ENCODE data around the gene GRPEL1.

Gene GRPEL1

GRCh38 chr4:7021355-7021754 is 46.5 kb downstream of the GRPEL1 start:
- no peak for DNase-seq

GRCh38 chr4:7020856-7021255 is 47.0 kb downstream of the GRPEL1 start:
- DNase-seq, result no peak

- no peak for DNase-seq
These were observed 47.6 kb downstream of the GRPEL1 start for GRCh38 chr4:7020290-7020689.

GRCh38 chr4:7019367-7019766 is 48.5 kb downstream of the GRPEL1 start:
- no peak for DNase-seq

GRCh38 chr4:7018281-7018680 is 49.6 kb downstream of the GRPEL1 start:
- DNase-seq, result no peak

GRCh38 chr4:7017446-7018048 is 50.3 kb downstream of the GRPEL1 start:
- DNase-seq, result no peak

GRCh38 chr4:7016512-7016911 is 51.4 kb downstream of the GRPEL1 start:
- DNase-seq, result no peak

- no peak for DNase-seq
These were observed 51.8 kb downstream of the GRPEL1 start for GRCh38 chr4:7016086-7016485.

- DNase-seq, result no peak
These were observed 52.4 kb downstream of the GRPEL1 start for GRCh38 chr4:7015383-7016035.

- no peak for DNase-seq
These were observed 53.0 kb downstream of the GRPEL1 start for GRCh38 chr4:7014815-7015214.

- no peak for DNase-seq
These were observed 54.7 kb downstream of the GRPEL1 start for GRCh38 chr4:7013175-7013574.

GRCh38 chr4:7009564-7009963 is 58.3 kb downstream of the GRPEL1 start:
- no peak for DNase-seq
